NCI-H1694 treated with DMSO at 0.1 percent for 48 hours (cell line): Measurements from ENCODE around the gene FBLN1.

ENCODE experiments used
- DNase-seq: peaks from one replicate; lab custom pipeline; 2025; lab: John Stamatoyannopoulos, UW

The FBLN1 gene

GRCh38 chr22:45571089-45571488, 68.4 kb downstream of the FBLN1 start:
- DNase-seq: no peak

GRCh38 chr22:45572444-45572843, 69.8 kb downstream of the FBLN1 start:
- DNase-seq: no peak

GRCh38 chr22:45574069-45574703, 71.5 kb downstream of the FBLN1 start:
- DNase-seq: no peak

- DNase-seq: no peak
Observed at GRCh38 chr22:45575173-45575572, 72.5 kb downstream of the FBLN1 start.

GRCh38 chr22:45575607-45576272, 73.1 kb downstream of the FBLN1 start:
- DNase-seq: no peak

- no peak for DNase-seq
Observed at GRCh38 chr22:45576273-45576625, 73.6 kb downstream of the FBLN1 start.

GRCh38 chr22:45576730-45577464, 74.2 kb downstream of the FBLN1 start:
- no peak for DNase-seq

GRCh38 chr22:45577746-45578523, 75.3 kb downstream of the FBLN1 start:
- peak; percentile 85 for DNase-seq

- DNase-seq: no peak
Observed at GRCh38 chr22:45578524-45579147, 76.0 kb downstream of the FBLN1 start.

- no peak for DNase-seq
Observed at GRCh38 chr22:45579306-45579705, 76.6 kb downstream of the FBLN1 start.

GRCh38 chr22:45579806-45580725, 77.4 kb downstream of the FBLN1 start:
- no peak for DNase-seq

- no peak for DNase-seq
Observed at GRCh38 chr22:45580726-45581381, 78.2 kb downstream of the FBLN1 start.

GRCh38 chr22:45581549-45582080, 78.9 kb downstream of the FBLN1 start:
- DNase-seq: no peak

- no peak for DNase-seq
Observed at GRCh38 chr22:45582236-45582954, 79.7 kb downstream of the FBLN1 start.

GRCh38 chr22:45582955-45583320, 80.3 kb downstream of the FBLN1 start:
- no peak for DNase-seq

GRCh38 chr22:45583504-45583903, 80.8 kb downstream of the FBLN1 start:
- no peak for DNase-seq

GRCh38 chr22:45584121-45584570, 81.5 kb downstream of the FBLN1 start:
- no peak for DNase-seq

GRCh38 chr22:45584621-45585436, 82.1 kb downstream of the FBLN1 start:
- DNase-seq: no peak

- no peak for DNase-seq
Observed at GRCh38 chr22:45585437-45585755, 82.7 kb downstream of the FBLN1 start.
